HepG2 (cell line): ENCODE results near the gene SUSD4. TPM values are rescaled to one million over a fixed set of nuclear protein-coding genes. Genes with fewer than 3 reads are reported as not detected.

Experiments used
- ARID4A ChIP-seq: sonication (generic); formaldehyde crosslinking; IDR thresholded peaks from 2 replicates; pipeline ENCODE4 v1.5.0; 2020; ENCODE audit warnings: mild to moderate bottlenecking, missing genetic modification reagents, borderline replicate concordance
- CREB3 ChIP-seq: sonication (generic); formaldehyde crosslinking; IDR thresholded peaks from 2 replicates; pipeline ENCODE4 v1.5.0; 2020; ENCODE audit warnings: missing genetic modification reagents
- ELF3 ChIP-seq: IDR thresholded peaks from 2 replicates; pipeline ENCODE4 v1.6.1; 2016; ENCODE audit warnings: missing genetic modification reagents, missing compliant biosample characterization
- GABPA ChIP-seq, 2 experiments: IDR thresholded peaks; 2 replicates each; pipeline ENCODE4 v1.6.1; 2011 to 2016; ENCODE audit warnings: low read depth in 2 of 2, low read length in 1 of 2, missing biosample characterization in 1 of 2, missing genetic modification characterization in 1 of 2
- MYC ChIP-seq: sonication (generic); formaldehyde crosslinking; IDR thresholded peaks from 2 replicates; pipeline ENCODE4 v1.9.0; 2021; ENCODE audit warnings: missing genetic modification reagents, borderline replicate concordance
- NR2C2 ChIP-seq: sonication (generic); formaldehyde crosslinking; IDR thresholded peaks from 2 replicates; pipeline ENCODE4 v1.4.0; 2020; ENCODE audit warnings: missing genetic modification reagents, mild to moderate bottlenecking, moderate library complexity, borderline replicate concordance
- ZBTB3 ChIP-seq: sonication (generic); formaldehyde crosslinking; IDR thresholded peaks from 2 replicates; pipeline ENCODE4 v1.4.0; 2020; ENCODE audit warnings: low read depth, mild to moderate bottlenecking, moderate library complexity, missing genetic modification reagents, borderline replicate concordance
- ZNF292 ChIP-seq: sonication (generic); formaldehyde crosslinking; IDR thresholded peaks from 2 replicates; pipeline ENCODE4 v1.8.1; 2022; ENCODE audit warnings: mild to moderate bottlenecking, low read depth, missing genetic modification reagents, borderline replicate concordance
- ZNF512 ChIP-seq: sonication (generic); formaldehyde crosslinking; IDR thresholded peaks from 2 replicates; pipeline ENCODE4 v1.4.0; 2020; ENCODE audit warnings: mild to moderate bottlenecking, missing genetic modification reagents
- ZNF549 ChIP-seq: sonication (generic); formaldehyde crosslinking; IDR thresholded peaks from 2 replicates; pipeline ENCODE4 v1.5.0; 2020; ENCODE audit warnings: missing genetic modification reagents
- polyA plus RNA-seq, 8 experiments: library from polyadenylated mRNA; depleted of rRNA in 3 of 8; stranded (reverse) in 7 of 8; unstranded in 1 of 8; fragments of >200 nt; fragmentation: Illumina TruSeq in 4 of 8; extraction: Trizol in 4 of 8; gene quantifications; 2 replicates each; pipeline versions ENCODE4 v1.2.1 to v1.2.3, GENCODE V29; 2011 to 2016; ENCODE audit warnings: low read depth in 4 of 8, missing spikeins in 1 of 8, mixed read lengths in 1 of 8; ENCODE audit not compliant: insufficient read depth in 1 of 8
- total RNA-seq, 5 experiments: library from RNA; depleted of rRNA; stranded (reverse); fragments of >200 nt; fragmentation: Illumina TruSeq; extraction: Trizol; gene quantifications; 2 replicates each; pipeline ENCODE4 v1.2.3, GENCODE V29; 2016; ENCODE audit warnings: low read depth in 1 of 5
- TF ChIP-seq, protein P1 (sequence below): fragments of 450-650 bp; IDR thresholded peaks from 2 replicates; pipeline ENCODE4 v1.6.1; 2017; ENCODE audit warnings: mild to moderate bottlenecking

SUSD4 gene
- total and polyA plus RNA-seq, 2 of the 13 experiments (the other 11 are each of a cell fraction or from before 2014, with no cell fraction given) = not detected

DNA sequence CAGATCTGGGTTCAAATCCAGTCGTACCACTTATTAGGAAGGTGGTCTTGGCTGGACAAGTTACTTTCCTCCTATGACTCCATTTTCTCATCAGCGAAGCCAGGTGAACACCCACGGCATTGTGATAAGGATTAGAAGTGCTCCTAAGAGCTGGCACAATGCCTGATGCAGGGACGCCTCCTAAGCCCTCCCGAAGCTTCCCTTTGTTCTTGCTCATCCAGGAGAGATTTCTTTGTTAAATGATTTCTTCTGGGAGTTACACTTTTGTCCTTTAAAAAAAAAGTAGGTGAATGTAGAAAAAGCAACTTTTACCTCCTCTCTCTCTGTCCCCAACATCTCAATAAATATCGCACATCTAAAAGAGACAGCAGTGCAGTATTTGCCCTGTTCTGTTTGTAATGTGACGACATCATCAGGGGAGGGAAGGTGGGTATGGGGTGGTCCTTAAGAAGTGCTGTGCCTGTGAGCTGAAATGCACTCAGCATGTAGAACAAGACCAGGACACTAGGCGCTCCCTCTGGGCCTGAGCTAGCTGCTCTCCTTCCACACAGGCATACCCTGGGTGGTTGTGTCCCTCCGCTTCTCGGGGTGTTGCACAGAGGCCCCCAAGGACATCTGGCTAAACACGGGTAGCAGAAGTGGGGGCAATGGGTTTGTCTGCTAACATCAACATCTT is 43.9 kb downstream of the SUSD4 start (continued):
- TF ChIP-seq ZBTB3 (CRISPR knock-in tag) (no peak), GABPA (IDR thresholded peaks at IDR 0.05; ENCODE audit: low read depth, low read length) (no peak), GABPA (CRISPR knock-in tag; IDR thresholded peaks at IDR 0.05; ENCODE audit: low read depth) (no peak), ZNF549 (no peak), NR2C2 (CRISPR knock-in tag) (no peak), ARID4A (CRISPR knock-in tag) (no peak), ZNF292 (no peak), CREB3 (no peak), ELF3 (CRISPR knock-in tag) (no peak), ZNF512 (no peak), MYC (CRISPR knock-in tag) (no peak)
- TF ChIP-seq, protein P1, sequence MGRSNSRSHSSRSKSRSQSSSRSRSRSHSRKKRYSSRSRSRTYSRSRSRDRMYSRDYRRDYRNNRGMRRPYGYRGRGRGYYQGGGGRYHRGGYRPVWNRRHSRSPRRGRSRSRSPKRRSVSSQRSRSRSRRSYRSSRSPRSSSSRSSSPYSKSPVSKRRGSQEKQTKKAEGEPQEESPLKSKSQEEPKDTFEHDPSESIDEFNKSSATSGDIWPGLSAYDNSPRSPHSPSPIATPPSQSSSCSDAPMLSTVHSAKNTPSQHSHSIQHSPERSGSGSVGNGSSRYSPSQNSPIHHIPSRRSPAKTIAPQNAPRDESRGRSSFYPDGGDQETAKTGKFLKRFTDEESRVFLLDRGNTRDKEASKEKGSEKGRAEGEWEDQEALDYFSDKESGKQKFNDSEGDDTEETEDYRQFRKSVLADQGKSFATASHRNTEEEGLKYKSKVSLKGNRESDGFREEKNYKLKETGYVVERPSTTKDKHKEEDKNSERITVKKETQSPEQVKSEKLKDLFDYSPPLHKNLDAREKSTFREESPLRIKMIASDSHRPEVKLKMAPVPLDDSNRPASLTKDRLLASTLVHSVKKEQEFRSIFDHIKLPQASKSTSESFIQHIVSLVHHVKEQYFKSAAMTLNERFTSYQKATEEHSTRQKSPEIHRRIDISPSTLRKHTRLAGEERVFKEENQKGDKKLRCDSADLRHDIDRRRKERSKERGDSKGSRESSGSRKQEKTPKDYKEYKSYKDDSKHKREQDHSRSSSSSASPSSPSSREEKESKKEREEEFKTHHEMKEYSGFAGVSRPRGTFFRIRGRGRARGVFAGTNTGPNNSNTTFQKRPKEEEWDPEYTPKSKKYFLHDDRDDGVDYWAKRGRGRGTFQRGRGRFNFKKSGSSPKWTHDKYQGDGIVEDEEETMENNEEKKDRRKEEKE = no peak
